K562 (cell line): ENCODE data around the gene MGAT5. TPM values are rescaled to one million over a fixed set of nuclear protein-coding genes. Genes with fewer than 3 reads are reported as not detected.

Experiments
- BDP1 ChIP-seq: IDR thresholded peaks from 3 replicates; pipeline ENCODE4 v1.6.1; 2011; ENCODE audit not compliant: insufficient read length, insufficient read depth
- FOXK2 ChIP-seq, 2 experiments: fragments of 450-650 bp; IDR thresholded peaks in 1 of 2; conservative IDR thresholded peaks in 1 of 2; 2 replicates each; pipeline ENCODE4 v1.6.1; 2016; ENCODE audit warnings: low read depth in 2 of 2, mild to moderate bottlenecking in 1 of 2
- JUND ChIP-seq, 2 experiments: IDR thresholded peaks; 2 replicates in 1 of 2; 3 replicates in 1 of 2; pipeline ENCODE4 v1.6.1; 2011; ENCODE audit warnings: borderline replicate concordance in 2 of 2, low read depth in 2 of 2, low read length in 2 of 2, improper control_type of control experiment in 1 of 2, missing biosample characterization in 1 of 2, missing genetic modification characterization in 1 of 2, missing genetic modification reagents in 1 of 2
- USF1 ChIP-seq: sonication (generic); formaldehyde crosslinking; IDR thresholded peaks from 2 replicates; pipeline ENCODE4 v1.9.0; 2022; ENCODE audit warnings: mild to moderate bottlenecking, missing genetic modification reagents
- YY1 ChIP-seq, 3 experiments: IDR thresholded peaks; 2 replicates each; pipeline ENCODE4 v1.6.1; 2011; ENCODE audit warnings: low read length in 2 of 3, mild to moderate bottlenecking in 2 of 3, moderate library complexity in 2 of 3, borderline replicate concordance in 1 of 3, control low read depth in 1 of 3, low read depth in 1 of 3; ENCODE audit not compliant: insufficient read depth in 3 of 3, insufficient replicate concordance in 2 of 3, control insufficient read depth in 1 of 3, insufficient read length in 1 of 3; ENCODE audit errors: extremely low read depth in 1 of 3
- ZBTB49 ChIP-seq: sonication (generic); formaldehyde crosslinking; IDR thresholded peaks from 2 replicates; pipeline ENCODE4 v1.8.0; 2022; ENCODE audit warnings: missing genetic modification reagents, mild to moderate bottlenecking, borderline replicate concordance
- ZNF140 ChIP-seq: fragments of 250-450 bp; sonication (Bioruptor Pico); IDR thresholded peaks from 2 replicates; pipeline ENCODE4 v1.8.0; 2021; ENCODE audit warnings: moderate library complexity, mild to moderate bottlenecking, inconsistent platforms
- ZNF253 ChIP-seq: fragments of 250-450 bp; sonication (Bioruptor Pico); conservative IDR thresholded peaks from 2 replicates; pipeline ENCODE4 v1.6.1; 2021; ENCODE audit warnings: mild to moderate bottlenecking
- ZNF354B ChIP-seq: fragments of 250-450 bp; sonication (Bioruptor Pico); IDR thresholded peaks from 2 replicates; pipeline ENCODE4 v1.4.0; 2020
- polyA plus RNA-seq, 8 experiments: library from polyadenylated mRNA; depleted of rRNA in 4 of 8; stranded (reverse) in 5 of 8; unstranded in 3 of 8; fragments of >200 nt; fragmentation: Nextera tagmentation in 2 of 8; fragmentation: Illumina TruSeq in 1 of 8; extraction: Ambion mirVana in 2 of 8; extraction: Trizol in 1 of 8; gene quantifications; 2 replicates each; pipeline versions ENCODE4 v1.2.1 to v1.2.3, GENCODE V29; 2011 to 2014; ENCODE audit warnings: inconsistent platforms in 1 of 8, missing spikeins in 1 of 8
- total RNA-seq, 7 experiments: library from RNA; depleted of rRNA in 6 of 7; stranded (reverse); fragments of >200 nt in 6 of 7; fragmentation: Illumina TruSeq in 2 of 7; extraction: Trizol in 2 of 7; gene quantifications; 2 replicates each; pipeline versions ENCODE4 v1.2.1 to v1.2.3, GENCODE V29; 2011 to 2021; ENCODE audit warnings: low replicate concordance in 1 of 7

The MGAT5 gene
- total and polyA plus RNA-seq, 9 of the 15 experiments (the other 6 are each of a cell fraction or from before 2014, with no cell fraction given): 1.6 to 18.6 (median 11.1) TPM

- TF ChIP-seq YY1 (IDR thresholded peaks at IDR 0.05; ENCODE audit: borderline replicate concordance in 1 of 3, control insufficient read depth in 1 of 3, extremely low read depth in 1 of 3, insufficient read depth in 3 of 3, insufficient read length in 1 of 3, insufficient replicate concordance in 2 of 3, low read depth in 1 of 3, low read length in 2 of 3) (no peak), FOXK2 (conservative IDR thresholded peaks at IDR 0.05 in 1 of 2, IDR thresholded peaks at IDR 0.05 in 1 of 2; ENCODE audit: low read depth in 2 of 2) (no peak), JUND (IDR thresholded peaks at IDR 0.05; ENCODE audit: borderline replicate concordance, low read depth, low read length) (no peak), JUND (tag; IDR thresholded peaks at IDR 0.05; ENCODE audit: borderline replicate concordance, low read depth, low read length) (no peak), USF1 (CRISPR knock-in tag) (no peak), ZNF140 (no peak), ZNF354B (no peak), BDP1 (no peak), ZBTB49 (no peak), ZNF253 (CRISPR knock-in tag) (no peak)
These were observed 16.3 kb downstream of the MGAT5 start (continued) for GRCh38 chr2:134269972-134270735.
